ENCODE data around the gene NFKBIL1.

The NFKBIL1 gene

DNA sequence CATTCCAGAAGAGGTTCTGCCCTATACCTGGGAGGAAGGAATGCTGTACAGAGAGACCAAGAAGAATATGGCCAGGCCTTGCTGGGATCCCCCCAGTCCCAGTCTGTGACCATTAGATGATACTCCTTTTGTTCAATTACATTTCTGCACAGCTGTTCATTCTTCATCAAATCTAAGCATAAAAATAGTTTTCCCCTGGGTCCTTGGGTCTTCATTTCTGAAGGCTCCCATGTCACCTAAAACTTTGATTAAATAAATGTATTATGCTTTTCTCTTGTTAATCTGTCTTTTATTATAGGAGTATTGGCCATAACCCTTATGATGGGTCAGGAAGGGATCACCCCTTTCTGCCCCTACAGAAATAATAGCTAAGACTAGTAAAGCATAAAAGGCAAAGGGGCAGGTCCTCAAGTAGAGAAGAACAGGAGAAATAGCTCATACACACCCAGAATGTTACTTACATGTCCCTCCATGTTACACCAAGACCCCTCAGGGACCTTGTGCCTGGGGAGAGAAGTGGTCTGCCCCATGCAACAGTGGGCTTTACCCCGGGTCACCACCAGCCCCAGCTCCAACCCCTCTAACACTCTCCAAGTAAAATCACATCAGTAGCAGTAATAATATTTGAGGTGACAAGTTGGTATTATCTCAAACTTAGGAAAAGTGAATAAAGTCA, 22.6 kb downstream of the NFKBIL1 start:
- H3K27ac ChIP-seq = no peak overlapping the region
- no peak for DNase-seq
- no peak overlapping the region for H3K4me3 ChIP-seq (ENCODE audit: low read depth, low read length)
- in situ Hi-C loops (cut with HindIII; ENCODE audit: low pct_ligation_motif_present, low sequenced_read_pairs) = no loop called here
- H3K27me3 ChIP-seq (replicated peaks) = no peaks in the 10 kb centered on the region
- TF ChIP-seq, protein P1, sequence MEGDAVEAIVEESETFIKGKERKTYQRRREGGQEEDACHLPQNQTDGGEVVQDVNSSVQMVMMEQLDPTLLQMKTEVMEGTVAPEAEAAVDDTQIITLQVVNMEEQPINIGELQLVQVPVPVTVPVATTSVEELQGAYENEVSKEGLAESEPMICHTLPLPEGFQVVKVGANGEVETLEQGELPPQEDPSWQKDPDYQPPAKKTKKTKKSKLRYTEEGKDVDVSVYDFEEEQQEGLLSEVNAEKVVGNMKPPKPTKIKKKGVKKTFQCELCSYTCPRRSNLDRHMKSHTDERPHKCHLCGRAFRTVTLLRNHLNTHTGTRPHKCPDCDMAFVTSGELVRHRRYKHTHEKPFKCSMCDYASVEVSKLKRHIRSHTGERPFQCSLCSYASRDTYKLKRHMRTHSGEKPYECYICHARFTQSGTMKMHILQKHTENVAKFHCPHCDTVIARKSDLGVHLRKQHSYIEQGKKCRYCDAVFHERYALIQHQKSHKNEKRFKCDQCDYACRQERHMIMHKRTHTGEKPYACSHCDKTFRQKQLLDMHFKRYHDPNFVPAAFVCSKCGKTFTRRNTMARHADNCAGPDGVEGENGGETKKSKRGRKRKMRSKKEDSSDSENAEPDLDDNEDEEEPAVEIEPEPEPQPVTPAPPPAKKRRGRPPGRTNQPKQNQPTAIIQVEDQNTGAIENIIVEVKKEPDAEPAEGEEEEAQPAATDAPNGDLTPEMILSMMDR (IDR thresholded peaks at IDR 0.05; ENCODE audit: low read depth, low read length, missing control alignments) = no peak
- H3K36me3 ChIP-seq (replicated peaks) = no peaks in the 10 kb centered on the region

DNA sequence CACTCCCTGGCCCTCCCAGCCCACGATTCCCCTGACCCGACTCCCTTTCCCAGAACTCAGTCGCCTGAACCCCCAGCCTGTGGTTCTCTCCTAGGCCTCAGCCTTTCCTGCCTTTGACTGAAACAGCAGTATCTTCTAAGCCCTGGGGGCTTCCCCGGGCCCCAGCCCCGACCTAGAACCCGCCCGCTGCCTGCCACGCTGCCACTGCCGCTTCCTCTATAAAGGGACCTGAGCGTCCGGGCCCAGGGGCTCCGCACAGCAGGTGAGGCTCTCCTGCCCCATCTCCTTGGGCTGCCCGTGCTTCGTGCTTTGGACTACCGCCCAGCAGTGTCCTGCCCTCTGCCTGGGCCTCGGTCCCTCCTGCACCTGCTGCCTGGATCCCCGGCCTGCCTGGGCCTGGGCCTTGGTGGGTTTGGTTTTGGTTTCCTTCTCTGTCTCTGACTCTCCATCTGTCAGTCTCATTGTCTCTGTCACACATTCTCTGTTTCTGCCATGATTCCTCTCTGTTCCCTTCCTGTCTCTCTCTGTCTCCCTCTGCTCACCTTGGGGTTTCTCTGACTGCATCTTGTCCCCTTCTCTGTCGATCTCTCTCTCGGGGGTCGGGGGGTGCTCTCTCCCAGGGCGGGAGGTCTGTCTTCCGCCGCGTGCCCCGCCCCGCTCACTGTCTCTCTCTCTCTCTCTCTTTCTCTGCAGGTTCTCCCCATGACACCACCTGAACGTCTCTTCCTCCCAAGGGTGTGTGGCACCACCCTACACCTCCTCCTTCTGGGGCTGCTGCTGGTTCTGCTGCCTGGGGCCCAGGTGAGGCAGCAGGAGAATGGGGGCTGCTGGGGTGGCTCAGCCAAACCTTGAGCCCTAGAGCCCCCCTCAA, 24.9 kb downstream of the NFKBIL1 start, which contains the start of gene LTA:
LTA (plus strand) TSS at position 249 of the 871 bp plus-strand sequence; CDS start at position 703, 454 bp downstream.
- in situ Hi-C loops (cut with HindIII; ENCODE audit: low pct_ligation_motif_present, low sequenced_read_pairs) = no loop called here
- Histone ChIP-seq H3K27me3 (replicated peaks) (no peaks in the 10 kb centered on the region), H3K36me3 (replicated peaks) (no peaks in the 10 kb centered on the region), H3K4me3 (ENCODE audit: low read depth, low read length) (no peak within 1 kb of the TSS), H3K27ac (no peak within 1 kb of the TSS)
- DNase-seq = no peak
- TF ChIP-seq, protein P1 (IDR thresholded peaks at IDR 0.05; ENCODE audit: low read depth, low read length, missing control alignments) = no peak

DNA sequence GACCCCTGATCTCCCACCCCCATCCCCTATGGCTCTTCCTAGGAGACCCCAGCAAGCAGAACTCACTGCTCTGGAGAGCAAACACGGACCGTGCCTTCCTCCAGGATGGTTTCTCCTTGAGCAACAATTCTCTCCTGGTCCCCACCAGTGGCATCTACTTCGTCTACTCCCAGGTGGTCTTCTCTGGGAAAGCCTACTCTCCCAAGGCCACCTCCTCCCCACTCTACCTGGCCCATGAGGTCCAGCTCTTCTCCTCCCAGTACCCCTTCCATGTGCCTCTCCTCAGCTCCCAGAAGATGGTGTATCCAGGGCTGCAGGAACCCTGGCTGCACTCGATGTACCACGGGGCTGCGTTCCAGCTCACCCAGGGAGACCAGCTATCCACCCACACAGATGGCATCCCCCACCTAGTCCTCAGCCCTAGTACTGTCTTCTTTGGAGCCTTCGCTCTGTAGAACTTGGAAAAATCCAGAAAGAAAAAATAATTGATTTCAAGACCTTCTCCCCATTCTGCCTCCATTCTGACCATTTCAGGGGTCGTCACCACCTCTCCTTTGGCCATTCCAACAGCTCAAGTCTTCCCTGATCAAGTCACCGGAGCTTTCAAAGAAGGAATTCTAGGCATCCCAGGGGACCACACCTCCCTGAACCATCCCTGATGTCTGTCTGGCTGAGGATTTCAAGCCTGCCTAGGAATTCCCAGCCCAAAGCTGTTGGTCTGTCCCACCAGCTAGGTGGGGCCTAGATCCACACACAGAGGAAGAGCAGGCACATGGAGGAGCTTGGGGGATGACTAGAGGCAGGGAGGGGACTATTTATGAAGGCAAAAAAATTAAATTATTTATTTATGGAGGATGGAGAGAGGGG, 26.1 kb downstream of the NFKBIL1 start:
- H3K27me3 ChIP-seq (replicated peaks) = no peaks in the 10 kb centered on the region
- no peaks in the 10 kb centered on the region for H3K36me3 ChIP-seq (replicated peaks)
- no peak overlapping the region for H3K4me3 ChIP-seq (ENCODE audit: low read depth, low read length)
- TF ChIP-seq, protein P1 (IDR thresholded peaks at IDR 0.05; ENCODE audit: low read depth, low read length, missing control alignments) = no peak
- in situ Hi-C loops (cut with HindIII; ENCODE audit: low pct_ligation_motif_present, low sequenced_read_pairs) = no loop called here
- H3K27ac ChIP-seq = no peak overlapping the region
- DNase-seq = no peak

DNA sequence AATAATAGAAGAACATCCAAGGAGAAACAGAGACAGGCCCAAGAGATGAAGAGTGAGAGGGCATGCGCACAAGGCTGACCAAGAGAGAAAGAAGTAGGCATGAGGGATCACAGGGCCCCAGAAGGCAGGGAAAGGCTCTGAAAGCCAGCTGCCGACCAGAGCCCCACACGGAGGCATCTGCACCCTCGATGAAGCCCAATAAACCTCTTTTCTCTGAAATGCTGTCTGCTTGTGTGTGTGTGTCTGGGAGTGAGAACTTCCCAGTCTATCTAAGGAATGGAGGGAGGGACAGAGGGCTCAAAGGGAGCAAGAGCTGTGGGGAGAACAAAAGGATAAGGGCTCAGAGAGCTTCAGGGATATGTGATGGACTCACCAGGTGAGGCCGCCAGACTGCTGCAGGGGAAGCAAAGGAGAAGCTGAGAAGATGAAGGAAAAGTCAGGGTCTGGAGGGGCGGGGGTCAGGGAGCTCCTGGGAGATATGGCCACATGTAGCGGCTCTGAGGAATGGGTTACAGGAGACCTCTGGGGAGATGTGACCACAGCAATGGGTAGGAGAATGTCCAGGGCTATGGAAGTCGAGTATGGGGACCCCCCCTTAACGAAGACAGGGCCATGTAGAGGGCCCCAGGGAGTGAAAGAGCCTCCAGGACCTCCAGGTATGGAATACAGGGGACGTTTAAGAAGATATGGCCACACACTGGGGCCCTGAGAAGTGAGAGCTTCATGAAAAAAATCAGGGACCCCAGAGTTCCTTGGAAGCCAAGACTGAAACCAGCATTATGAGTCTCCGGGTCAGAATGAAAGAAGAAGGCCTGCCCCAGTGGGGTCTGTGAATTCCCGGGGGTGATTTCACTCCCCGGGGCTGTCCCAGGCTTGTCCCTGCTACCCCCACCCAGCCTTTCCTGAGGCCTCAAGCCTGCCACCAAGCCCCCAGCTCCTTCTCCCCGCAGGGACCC, 27.0 kb downstream of the NFKBIL1 start:
- H3K27ac ChIP-seq = no peak overlapping the region
- no peak overlapping the region for H3K4me3 ChIP-seq (ENCODE audit: low read depth, low read length)
- no peaks in the 10 kb centered on the region for H3K36me3 ChIP-seq (replicated peaks)
- no peak for DNase-seq
- no peaks in the 10 kb centered on the region for H3K27me3 ChIP-seq (replicated peaks)
- TF ChIP-seq, protein P1 (IDR thresholded peaks at IDR 0.05; ENCODE audit: low read depth, low read length, missing control alignments) = no peak
- in situ Hi-C loops (cut with HindIII; ENCODE audit: low pct_ligation_motif_present, low sequenced_read_pairs) = no loop called here
